HepG2 (cell line): Measurements from ENCODE around the gene RAPGEF5. TPM values are rescaled to one million over a fixed set of nuclear protein-coding genes. Genes with fewer than 3 reads are reported as not detected.

Experiments used
- ATAC-seq: fragments of 200-7000 bp; cut with Tn5 transposase; 3 replicates; pipeline ENCODE4 v1.9.1; 2020; ENCODE audit warnings: mild to moderate bottlenecking, moderate library complexity
- BruUV-seq: library from RNA; stranded (reverse); fragments of 400-500 nt; replicated peaks from 2 replicates; lab custom pipeline; 2021; lab: Mats Ljungman, UMichigan
- CTCF ChIA-PET: fragments of 300-600 bp; formaldehyde crosslinking; extraction: SDS; loops from one replicate; lab custom pipeline; 2021; ENCODE audit warnings: low total read pairs, inconsistent platforms, low intra/inter-chr PET ratio; lab: Yijun Ruan, JAX
- POLR2A ChIA-PET: fragments of 350-600 bp; sonication (Branson Sonifier 250); formaldehyde crosslinking; loops from one replicate; lab custom pipeline; 2020; ENCODE audit warnings: antibody characterized with exemption, inconsistent platforms; lab: Yijun Ruan, JAX
- DNase-seq: peaks from one replicate; pipeline ENCODE4 v3.0.0-alpha.2; 2015; ENCODE audit warnings: low spot score
- FAIRE-seq: peaks from 3 replicates; lab custom pipeline; 2011; peaks lifted over from hg19 to GRCh38; lab: Jason Lieb, UNC
- H2AFZ ChIP-seq: one replicate; pipeline ENCODE4 v1.6.1; 2011; ENCODE audit warnings: low read length, inconsistent platforms
- H3K27ac ChIP-seq: fragments of 300-600 bp; 3 replicates; pipeline ENCODE4 v1.8.0; 2011; ENCODE audit warnings: mixed run types, mild to moderate bottlenecking, mixed read lengths, low read length, inconsistent platforms; ENCODE audit not compliant: insufficient read depth; ENCODE audit errors: extremely low read length
- H3K27me3 ChIP-seq, 2 experiments: fragments of 200-600 bp in 1 of 2; 2 replicates in 1 of 2; 3 replicates in 1 of 2; pipeline versions ENCODE4 v1.6.0 to v1.8.0; 2011; ENCODE audit warnings: low read length in 2 of 2, mild to moderate bottlenecking in 2 of 2, moderate library complexity in 2 of 2, inconsistent platforms in 1 of 2; ENCODE audit not compliant: insufficient read depth in 2 of 2, control insufficient read depth in 1 of 2
- H3K36me3 ChIP-seq, 2 experiments: fragments of 200-600 bp in 1 of 2; replicated peaks in 1 of 2; 2 replicates in 1 of 2; 3 replicates in 1 of 2; pipeline versions ENCODE4 v1.5.1 to v1.8.0; 2011; ENCODE audit warnings: low read length in 2 of 2, inconsistent platforms in 1 of 2; ENCODE audit not compliant: insufficient read depth in 2 of 2, control insufficient read depth in 1 of 2
- H3K4me1 ChIP-seq: 2 replicates; pipeline ENCODE4 v1.5.1; 2012; ENCODE audit warnings: low read length, inconsistent platforms; ENCODE audit not compliant: insufficient read depth
- H3K4me2 ChIP-seq: 2 replicates; pipeline ENCODE4 v1.6.0; 2011; ENCODE audit warnings: low read depth, low read length, inconsistent platforms
- H3K4me3 ChIP-seq, 3 experiments: fragments of 200-600 bp in 1 of 3; sonication (generic), shearing (Covaris generic) in 1 of 3; replicated peaks in 1 of 3; 2 replicates each; pipeline ENCODE4 v1.5.1; 2011 to 2016; ENCODE audit warnings: low read length in 3 of 3, inconsistent platforms in 2 of 3, low read depth in 2 of 3, mild to moderate bottlenecking in 2 of 3, control low read depth in 1 of 3, mixed read lengths in 1 of 3; ENCODE audit not compliant: insufficient read depth in 1 of 3
- H3K79me2 ChIP-seq: one replicate; pipeline ENCODE4 v1.6.1; 2011; ENCODE audit warnings: low read length, inconsistent platforms; ENCODE audit not compliant: insufficient read depth
- H3K9ac ChIP-seq: 2 replicates; pipeline ENCODE4 v1.6.0; 2011; ENCODE audit warnings: mild to moderate bottlenecking, low read depth, low read length, inconsistent platforms; ENCODE audit not compliant: insufficient read depth
- H3K9me3 ChIP-seq: 2 replicates; pipeline ENCODE4 v1.5.1; 2012; ENCODE audit warnings: mild to moderate bottlenecking, low read length
- H4K20me1 ChIP-seq: 2 replicates; pipeline ENCODE4 v1.6.0; 2011; ENCODE audit warnings: inconsistent platforms, mild to moderate bottlenecking, low read length, moderate library complexity; ENCODE audit not compliant: insufficient read depth
- ATF7-NPFF ChIP-seq: sonication (generic); formaldehyde crosslinking; IDR thresholded peaks from 2 replicates; pipeline ENCODE4 v1.8.1; 2023; ENCODE audit warnings: mild to moderate bottlenecking, low read depth, missing genetic modification reagents, moderate library complexity
- CEBPG ChIP-seq: IDR thresholded peaks from 2 replicates; pipeline ENCODE4 v1.6.1; 2016
- CHD4 ChIP-seq: fragments of 200-600 bp; sonication (generic); IDR thresholded peaks from 2 replicates; pipeline ENCODE4 v1.7.0; 2017; ENCODE audit warnings: mild to moderate bottlenecking, low read length, borderline replicate concordance
- CSRNP2 ChIP-seq: sonication (generic); formaldehyde crosslinking; conservative IDR thresholded peaks from 2 replicates; pipeline ENCODE4 v1.8.0; 2022; ENCODE audit warnings: low read depth, missing genetic modification reagents
- HBP1 ChIP-seq: IDR thresholded peaks from 2 replicates; pipeline ENCODE4 v1.6.1; 2016; ENCODE audit warnings: low read depth, control low read depth
- MTERF4 ChIP-seq: sonication (generic); formaldehyde crosslinking; IDR thresholded peaks from 2 replicates; pipeline ENCODE4 v1.8.0; 2023; ENCODE audit warnings: mild to moderate bottlenecking, missing genetic modification reagents
- NR3C1 ChIP-seq: sonication (generic); formaldehyde crosslinking; IDR thresholded peaks from 2 replicates; pipeline ENCODE4 v1.4.0; 2020; ENCODE audit warnings: missing genetic modification reagents
- PRDM10 ChIP-seq: sonication (generic); formaldehyde crosslinking; IDR thresholded peaks from 2 replicates; pipeline ENCODE4 v1.4.0; 2020; ENCODE audit warnings: low read depth, missing genetic modification reagents
- PRMT3 ChIP-seq: sonication (generic); formaldehyde crosslinking; IDR thresholded peaks from 2 replicates; pipeline ENCODE4 v1.8.1; 2022; ENCODE audit warnings: low read depth, mild to moderate bottlenecking, moderate library complexity, missing genetic modification reagents, borderline replicate concordance
- SRF ChIP-seq: IDR thresholded peaks from 2 replicates; pipeline ENCODE4 v1.6.1; 2011; ENCODE audit warnings: mild to moderate bottlenecking, low read depth, low read length, moderate library complexity
- YY1 ChIP-seq: IDR thresholded peaks from 2 replicates; pipeline ENCODE4 v1.6.1; 2011; ENCODE audit warnings: low read length, low read depth, moderate library complexity, mild to moderate bottlenecking; ENCODE audit not compliant: insufficient read depth, insufficient replicate concordance
- ZNF10 ChIP-seq: sonication (generic); formaldehyde crosslinking; IDR thresholded peaks from 2 replicates; pipeline ENCODE4 v1.4.0; 2020; ENCODE audit warnings: mild to moderate bottlenecking, low read depth, missing genetic modification reagents, borderline replicate concordance
- ZNF709 ChIP-seq: sonication (generic); formaldehyde crosslinking; IDR thresholded peaks from 2 replicates; pipeline ENCODE4 v1.5.0; 2020; ENCODE audit warnings: mild to moderate bottlenecking, missing genetic modification reagents
- WGBS: methylation state at CpG from one replicate; pipeline ENCODE4 v1.1.6; 2017; ENCODE audit warnings: low lambda C conversion rate; 5-methylcytosine and 5-hydroxymethylcytosine counted together
- in situ Hi-C: cut with HindIII; loops from 2 replicates; pipeline ENCODE4 v1.10.0; 2017; ENCODE audit warnings: low pct_unique_long_range_greater_than_20kb; ENCODE audit not compliant: extremely low pct_ligation_motif_present
- intact Hi-C: fragments of 100-400 bp; cut with micrococcal nuclease; formaldehyde crosslinking; loops from one replicate; pipeline ENCODE4 v1.10.0; 2022; ENCODE audit not compliant: unreplicated experiment
- polyA plus RNA-seq, 8 experiments: library from polyadenylated mRNA; depleted of rRNA in 3 of 8; stranded (reverse) in 7 of 8; unstranded in 1 of 8; fragments of >200 nt; fragmentation: Illumina TruSeq in 4 of 8; extraction: Trizol in 4 of 8; gene quantifications; 2 replicates each; pipeline versions ENCODE4 v1.2.1 to v1.2.3, GENCODE V29; 2011 to 2016; ENCODE audit warnings: low read depth in 4 of 8, missing spikeins in 1 of 8, mixed read lengths in 1 of 8; ENCODE audit not compliant: insufficient read depth in 1 of 8
- total RNA-seq, 5 experiments: library from RNA; depleted of rRNA; stranded (reverse); fragments of >200 nt; fragmentation: Illumina TruSeq; extraction: Trizol; gene quantifications; 2 replicates each; pipeline ENCODE4 v1.2.3, GENCODE V29; 2016; ENCODE audit warnings: low read depth in 1 of 5

Gene RAPGEF5
- total and polyA plus RNA-seq, 2 of the 13 experiments (the other 11 are each of a cell fraction or from before 2014, with no cell fraction given): 17.1 to 23.4 TPM

GRCh38 chr7:22166928-22167327 is 190.0 kb downstream of the RAPGEF5 start:
- ChIA-PET CTCF (no interaction called here), POLR2A (no interaction called here)
- no TSS peak for BruUV-seq
- no peak for DNase-seq
- Histone ChIP-seq H3K4me1 (peaks cover 12% of the 10 kb centered on the region; the same call in 1 of the 2 replicates), H3K9ac (no peak overlapping the region), H3K4me3 (no peak overlapping the region), H3K36me3 (peaks cover 3 to 36% of the 10 kb centered on the region in 2 experiments), H3K79me2 (no peaks in the 10 kb centered on the region), H3K4me2 (no peak overlapping the region), H3K9me3 (no peaks in the 10 kb centered on the region), H4K20me1 (peaks cover 4% of the 10 kb centered on the region; the same call in 1 of the 2 replicates), H3K27me3 (no peaks in the 10 kb centered on the region), H3K27ac (no peak overlapping the region), H2AFZ (no peak overlapping the region)
- no peak for FAIRE-seq
- WGBS: 94% methylated on average over 2 of the region's 2 CpGs
- ATAC-seq: no peak
- TF ChIP-seq YY1 (no peak), HBP1 (no peak), ZNF709 (no peak), MTERF4 (CRISPR knock-in tag) (no peak), NR3C1 (CRISPR knock-in tag) (no peak), PRDM10 (CRISPR knock-in tag) (no peak), ATF7-NPFF (no peak), PRMT3 (CRISPR knock-in tag) (no peak), SRF (no peak), CSRNP2 (CRISPR knock-in tag) (no peak), ZNF10 (CRISPR knock-in tag) (no peak), CEBPG (CRISPR knock-in tag) (no peak), CHD4 (no peak)
- intact Hi-C loops: no loop called here
- in situ Hi-C loops: no loop called here
